Heart right ventricle (tissue), 16 donors: ENCODE results near the gene PCDHGA1. TPM values are rescaled to one million over a fixed set of nuclear protein-coding genes. Genes with fewer than 3 reads are reported as not detected.

Experiments used
- ATAC-seq, 8 donors: fragments of 200-7000 bp; cut with Tn5 transposase; one replicate each; pipeline ENCODE4 v1.9.1; 2020; ENCODE audit warnings: mild to moderate bottlenecking in 8 of 8, moderate library complexity in 8 of 8, moderate number of reproducible peaks in 1 of 8
- DNase-seq, 2 donors: peaks; one replicate each; pipeline ENCODE4 v3.0.0-alpha.2; 2020
- H3K27ac ChIP-seq, 10 donors: fragments of 200-600 bp; sonication (generic) in 2 of 10; one replicate each; pipeline versions ENCODE4 v1.5.0 to v1.8.0; 2020 to 2022; ENCODE audit warnings: mild to moderate bottlenecking in 3 of 10
- H3K27me3 ChIP-seq, 7 donors: fragments of 200-600 bp; one replicate each; pipeline ENCODE4 v1.8.0; 2021 to 2022; ENCODE audit warnings: mild to moderate bottlenecking in 2 of 7
- H3K36me3 ChIP-seq, 9 donors: fragments of 200-600 bp; sonication (generic) in 1 of 9; one replicate each; pipeline versions ENCODE4 v1.5.0 to v1.8.0; 2020 to 2022; ENCODE audit warnings: mild to moderate bottlenecking in 2 of 9
- H3K4me1 ChIP-seq, 9 donors: fragments of 200-600 bp; sonication (generic) in 1 of 9; one replicate each; pipeline versions ENCODE4 v1.5.0 to v1.8.0; 2020 to 2022; ENCODE audit warnings: mild to moderate bottlenecking in 4 of 9
- H3K4me3 ChIP-seq, 10 donors: fragments of 200-600 bp; sonication (generic) in 2 of 10; one replicate each; pipeline versions ENCODE4 v1.5.0 to v1.8.0; 2020 to 2022; ENCODE audit warnings: mild to moderate bottlenecking in 7 of 10, moderate library complexity in 2 of 10
- H3K9me3 ChIP-seq, 11 donors: fragments of 200-600 bp in 10 of 11; sonication (generic) in 2 of 11; one replicate each; pipeline versions ENCODE4 v1.5.0 to v1.8.0; 2013 to 2022; ENCODE audit warnings: mild to moderate bottlenecking in 2 of 11, control low read depth in 1 of 11, moderate library complexity in 1 of 11
- CTCF ChIP-seq, 9 donors: fragments of 200-600 bp; sonication (generic) in 2 of 9; IDR thresholded peaks; one replicate each; pipeline versions ENCODE4 v1.5.0 to v1.8.0; 2021 to 2022; ENCODE audit warnings: antibody characterized with exemption in 9 of 9, mild to moderate bottlenecking in 5 of 9, moderate library complexity in 1 of 9
- WGBS, 2 donors: extraction: QIAGEN DNeasy Blood & Tissue Kit; methylation state at CpG; one replicate each; pipeline ENCODE4 v1.1.7; 2013; ENCODE audit warnings: inconsistent platforms in 1 of 2; 5-methylcytosine and 5-hydroxymethylcytosine counted together
- intact Hi-C, 10 donors: fragments of 100-400 bp; cut with DNase I; formaldehyde crosslinking; loops; one replicate each; pipeline versions ENCODE4 v1.11.1 to v1.14.2; 2022
- polyA plus RNA-seq, 2 donors: library from polyadenylated mRNA; stranded (reverse); fragments of 200-250 nt; gene quantifications; one replicate each; pipeline ENCODE4 v1.2.3, GENCODE V29; 2013
- total RNA-seq, 10 donors: library from RNA; stranded (reverse); fragmentation: NEBNext Ultra II Directional in 3 of 10; extraction: Animal tissue kit (Norgen Biotek cat#: 25700) in 3 of 10; gene quantifications; one replicate each; pipeline versions ENCODE4 v1.2.1 to v1.2.4, GENCODE V29; 2021 to 2023
- donor health status: Arrhythmogenic right ventricular cardiomyopathy.
- donor health status: ischemic (EF 13 %, LVEDD 7.1; RV severe dilation, severe dysfunction).
- donor health status: healthy with polysubstance abuse.
- donor health status: DM: no; HTN: yes; CAD: no.
- donor health status: DM: no; HTN: no; CAD: no.
- donor health status: ischemic (EF 25% LVEDD 6.9; RV normal size, moderate dysfunction).
- donor health status: ischemic (EF 25% LVEDD 5.7; RV mildly dilated, moderate dysfunction).
- donor health status: healthy.
- donor health status: DM: yes; HTN: yes; CAD: no.
- donor health status: Ischemic cardiomyopathy.
- donor health status: ischemic (EF 35%, LVEDD 5.7; RV mildly dilated, moderate dysfunction).
- donor health status: nonischemic (EF 11% LVEDD 7.7; RV severe dilation, severe dysfunction).
- donor health status: DM: yes; HTN: yes; CAD: no.
- donor health status: PGD.
- donor health status: ischemic (EF 29% LVEDD 5.4; RV normal size, mild dysfunction).
- donor health status: nonischemic (EF 23%, LVEDD 6.1; RV moderate dilation, normal function).

The PCDHGA1 gene
- total and polyA plus RNA-seq, 12 donors: 0.57 to 5.0 (median 2.6) TPM

GRCh38 chr5:141491323-141492167, 161.2 kb downstream of the PCDHGA1 start:
- Histone ChIP-seq H3K36me3 (peaks cover 0 to 68% (median 15%) of the 10 kb centered on the region in 9 donors), H3K27ac (no peak overlapping the region), H3K4me1 (peaks cover 9 to 67% (median 30%) of the 10 kb centered on the region in 9 donors), H3K4me3 (peak overlapping the region in 1 of 10 donors; percentile 4), H3K9me3 (no peaks in the 10 kb centered on the region), H3K27me3 (peaks cover 0 to 61% (median 0%) of the 10 kb centered on the region in 7 donors)
- no peak for ATAC-seq
- no peak for TF ChIP-seq CTCF (IDR thresholded peaks at IDR 0.05)
- WGBS, 2 donors: 69 to 73% methylated on average over 66 of the region's 66 CpGs
- intact Hi-C loops: no loop called here
- no peak for DNase-seq

GRCh38 chr5:141492168-141492885, 162.0 kb downstream of the PCDHGA1 start:
- Histone ChIP-seq H3K36me3 (peaks cover 0 to 68% (median 14%) of the 10 kb centered on the region in 9 donors), H3K27ac (peak overlapping the region in 1 of 10 donors; percentile 19), H3K27me3 (peaks cover 0 to 61% (median 0%) of the 10 kb centered on the region in 7 donors), H3K4me1 (peaks cover 9 to 60% (median 25%) of the 10 kb centered on the region in 9 donors), H3K4me3 (peak overlapping the region in 2 of 10 donors; percentile 4 to 22), H3K9me3 (no peaks in the 10 kb centered on the region)
- intact Hi-C loops: no loop called here
- DNase-seq (no peak), ATAC-seq (no peak)
- 68 to 72% methylated on average over 66 to 68 of the region's 68 CpGs for WGBS, 2 donors
- no peak for TF ChIP-seq CTCF (IDR thresholded peaks at IDR 0.05)

DNA sequence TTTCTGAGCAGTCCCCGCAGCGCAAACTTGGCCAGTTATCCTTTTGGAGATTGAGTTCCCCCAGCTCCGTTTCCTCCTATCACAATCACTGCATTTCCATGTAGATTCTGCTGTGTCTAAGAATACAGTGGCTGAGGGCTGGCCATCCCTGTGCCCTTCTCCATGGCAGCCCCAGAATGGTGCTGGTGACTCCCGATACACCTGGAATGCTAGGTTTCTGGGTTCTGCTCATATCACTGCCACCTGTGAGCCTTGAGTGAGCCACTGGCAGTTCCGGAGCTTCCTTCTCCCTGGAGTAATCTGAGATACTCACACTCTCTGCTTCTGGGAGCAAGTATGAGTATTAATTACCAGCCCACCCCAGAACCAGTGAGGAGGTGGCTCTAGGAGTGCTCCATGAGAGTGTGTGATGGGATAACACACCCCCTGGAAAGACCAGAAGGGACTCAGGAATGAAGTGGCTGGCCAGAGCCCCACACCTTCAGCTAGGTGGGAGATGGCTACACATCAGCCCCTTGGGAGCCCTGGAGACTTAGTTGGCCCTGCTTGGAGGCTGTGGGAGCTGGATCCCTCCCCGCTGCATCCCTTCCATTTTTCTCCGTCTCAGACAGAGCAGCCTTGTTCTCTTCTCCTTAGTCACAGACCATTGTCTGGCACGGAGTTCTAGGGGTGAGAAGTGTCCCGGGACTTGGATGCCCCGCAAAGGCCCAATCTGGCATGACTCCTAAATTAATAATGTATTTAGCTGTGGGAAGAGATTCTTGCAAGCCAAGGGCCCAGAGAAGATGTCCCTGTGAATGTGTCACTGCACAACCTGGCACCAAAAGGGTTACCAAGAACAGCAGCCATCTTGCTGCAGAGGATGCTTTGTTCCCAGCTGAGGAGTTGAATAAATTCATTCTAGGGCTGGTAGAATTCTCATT, 163.4 kb downstream of the PCDHGA1 start:
- intact Hi-C loops: no loop called here
- Histone ChIP-seq H3K36me3 (peaks cover 0 to 76% (median 14%) of the 10 kb centered on the region in 9 donors), H3K4me3 (no peak overlapping the region), H3K27ac (peak overlapping the region in 6 of 10 donors; percentile 8 to 44 (median 26)), H3K4me1 (peaks cover 9 to 49% (median 23%) of the 10 kb centered on the region in 9 donors), H3K9me3 (no peaks in the 10 kb centered on the region), H3K27me3 (peaks cover 0 to 61% (median 0%) of the 10 kb centered on the region in 7 donors)
- no peak for TF ChIP-seq CTCF (IDR thresholded peaks at IDR 0.05)
- 69 to 82% methylated on average over 10 of the region's 10 CpGs for WGBS, 2 donors
- ATAC-seq: peak in 3 of 8 donors; percentile 44 to 56 (median 55)
- DNase-seq: no peak
